ENCODE measurements around the gene ARHGEF11.

The ARHGEF11 gene

GRCh38 chr1:156886583-156887281 lies 158.8 kb downstream of the ARHGEF11 start:
- TF ChIP-seq MAX (IDR thresholded peaks at IDR 0.05; ENCODE audit: low read depth, low read length) (no peak), CTCF (IDR thresholded peaks at IDR 0.05; ENCODE audit: low read depth, low read length) (no peak), POLR2A (IDR thresholded peaks at IDR 0.05; ENCODE audit: extremely low read depth, insufficient read length) (no peak)
- DNase-seq (ENCODE audit: low read depth): no peak
- H3K4me3 ChIP-seq (ENCODE audit: low read depth, low read length): no peak overlapping the region

- no peak overlapping the region for H3K4me3 ChIP-seq (ENCODE audit: low read depth, low read length)
- no peak for TF ChIP-seq MYC (IDR thresholded peaks at IDR 0.05; ENCODE audit: low read depth, low read length)
- TF ChIP-seq CTCF (IDR thresholded peaks at IDR 0.05; ENCODE audit: low read depth, low read length): no peak
- TF ChIP-seq MAX (IDR thresholded peaks at IDR 0.05; ENCODE audit: low read depth, low read length): no peak
- TF ChIP-seq POLR2A (IDR thresholded peaks at IDR 0.05; ENCODE audit: extremely low read depth, insufficient read length): no peak
- DNase-seq (ENCODE audit: low read depth): no peak
These were observed 159.6 kb downstream of the ARHGEF11 start for GRCh38 chr1:156885880-156886355.

GRCh38 chr1:156885314-156885713 lies 160.2 kb downstream of the ARHGEF11 start:
- DNase-seq (ENCODE audit: low read depth): no peak
- TF ChIP-seq CTCF (IDR thresholded peaks at IDR 0.05; ENCODE audit: low read depth, low read length) (no peak), POLR2A (IDR thresholded peaks at IDR 0.05; ENCODE audit: extremely low read depth, insufficient read length) (no peak), MYC (IDR thresholded peaks at IDR 0.05; ENCODE audit: low read depth, low read length) (no peak), MAX (IDR thresholded peaks at IDR 0.05; ENCODE audit: low read depth, low read length) (no peak)
- no peak overlapping the region for H3K4me3 ChIP-seq (ENCODE audit: low read depth, low read length)

Measured in NB4 (cell line).